HG02759 (cell line): Measurements from ENCODE around the gene ZNF468.
A peak's percentile ranks its signal among the peaks of the same experiment; 100 is the strongest.
"Not testable (repeated sequence)": the region's sequence is repeated elsewhere in the genome, so short reads cannot be mapped to it uniquely, and the experiment has no call there.

ENCODE experiments used
- ATAC-seq: cut with Tn5 transposase; IDR thresholded peaks from one replicate; pipeline ENCODE4 v1.9.1; 2021; ENCODE audit warnings: mild to moderate bottlenecking, moderate library complexity; ENCODE audit not compliant: unreplicated experiment

The ZNF468 gene

DNA sequence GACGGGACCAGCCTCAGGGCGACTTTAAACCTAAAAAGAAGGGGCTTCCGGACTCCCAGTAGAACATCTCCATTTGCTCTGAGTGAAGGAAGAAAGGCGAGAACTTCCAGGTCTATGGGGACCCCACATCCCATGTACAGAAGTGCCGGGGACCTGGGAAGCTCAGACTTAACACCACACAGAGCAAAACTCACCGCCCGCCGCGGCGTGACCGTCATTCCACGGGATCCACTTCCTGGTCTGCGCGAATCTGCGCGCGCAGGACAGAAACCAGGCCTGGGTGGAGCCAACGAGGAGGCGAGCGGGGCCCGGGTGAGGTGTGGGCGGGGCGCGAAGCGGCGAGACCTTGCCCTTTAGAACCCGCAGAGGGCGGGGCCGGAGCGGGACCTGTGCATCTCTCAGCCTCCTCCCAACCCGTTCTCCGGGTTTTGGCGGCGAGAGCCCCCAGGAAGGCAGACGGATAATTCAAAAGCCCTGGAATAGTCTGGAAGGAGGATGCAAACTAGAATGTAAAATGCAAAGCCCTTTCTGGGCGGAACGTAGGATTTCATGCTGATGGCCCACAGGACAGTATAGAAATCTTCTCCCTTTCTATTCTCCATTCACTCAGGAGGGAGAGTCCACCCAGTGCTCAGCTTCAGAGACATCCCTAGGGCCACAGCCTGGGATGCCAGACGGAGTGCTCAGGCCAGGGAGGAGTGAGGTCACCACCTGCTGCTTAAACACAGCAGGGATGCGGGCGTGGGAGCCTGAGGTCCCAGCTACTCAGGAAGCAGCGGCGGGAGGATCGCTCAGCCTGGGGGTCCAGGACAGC is at the start of gene ZNF468:
Gene ZNF468 (minus strand): TSS at position 242 of the 814 bp plus-strand sequence. CDS start 3,347 bp downstream, outside the sequence.
- peak; percentile 98 for ATAC-seq

DNA sequence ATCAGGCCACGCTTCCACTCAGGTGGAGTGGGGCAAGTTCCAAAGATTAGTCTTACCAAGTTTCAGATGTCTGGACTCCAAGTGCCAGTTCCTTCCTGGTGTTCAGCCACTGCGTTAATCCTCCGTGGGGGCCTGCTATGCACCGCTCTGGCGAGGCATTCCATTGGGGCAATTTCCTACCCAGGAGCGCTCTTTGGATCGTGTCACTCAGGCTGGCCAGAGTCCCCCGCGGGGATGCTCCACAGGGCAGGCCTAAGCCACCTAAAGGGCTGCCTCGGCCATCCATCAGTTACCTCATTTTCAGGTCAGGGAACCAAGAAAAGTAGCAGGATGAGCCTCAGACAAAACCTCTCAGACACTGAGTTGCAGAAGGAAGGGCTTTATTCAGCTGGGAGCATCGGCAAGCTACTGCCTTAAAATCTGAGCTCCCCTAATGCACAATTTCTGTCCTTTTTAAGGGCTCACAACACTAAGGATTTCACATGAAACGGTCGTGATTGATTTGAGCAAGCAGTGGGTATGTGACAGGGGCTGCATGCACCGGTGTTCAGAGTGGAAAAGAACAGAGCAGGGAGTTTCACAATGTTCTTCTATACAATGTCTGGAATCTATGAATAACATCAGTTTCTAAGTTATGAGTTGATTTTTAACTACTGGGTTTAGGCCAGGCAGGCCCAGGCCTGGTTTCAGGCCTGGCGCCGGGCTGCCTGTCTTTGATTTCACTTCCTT is 46.8 kb upstream of the ZNF468 start:
- not testable (repeated sequence) for ATAC-seq

DNA sequence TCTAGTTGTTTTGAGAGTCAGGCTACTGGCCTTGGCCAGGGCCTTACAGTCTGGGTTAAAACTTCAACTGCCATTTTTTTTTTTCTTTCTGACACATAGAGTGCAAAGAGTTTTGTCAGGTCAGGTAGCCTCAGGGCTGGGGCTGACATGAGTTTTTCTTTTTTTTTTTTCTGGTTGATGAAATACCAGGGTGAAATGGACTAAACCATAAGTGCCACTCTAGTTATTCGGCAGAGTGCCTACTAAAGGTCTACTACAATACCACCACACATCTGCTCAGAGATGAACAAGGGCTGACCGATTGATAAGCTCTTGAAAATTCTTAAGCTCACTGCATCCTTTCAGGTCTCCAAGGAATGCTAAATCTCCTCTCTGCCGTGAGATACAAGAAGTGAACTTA is 44.4 kb upstream of the ZNF468 start:
- no peak for ATAC-seq

DNA sequence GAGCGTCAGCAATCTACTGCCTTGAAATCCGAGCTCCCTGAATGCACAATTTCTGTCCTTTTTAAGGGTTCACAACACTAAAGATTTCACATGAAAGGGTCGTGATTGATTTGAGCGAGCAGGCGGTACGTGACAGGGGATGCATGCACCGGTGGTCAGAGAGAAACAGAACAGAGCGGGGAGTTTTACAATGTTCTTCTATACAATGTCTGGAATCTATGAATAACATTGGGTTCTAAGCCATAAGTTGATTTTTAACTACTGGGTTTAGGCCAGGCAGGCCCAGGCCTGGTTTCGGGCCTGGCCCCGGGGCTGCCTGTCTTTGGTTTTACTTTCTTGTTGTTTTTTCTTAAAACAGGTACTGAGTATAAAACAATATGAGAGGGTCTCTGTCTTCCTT is 41.2 kb upstream of the ZNF468 start:
- ATAC-seq = not testable (repeated sequence)

DNA sequence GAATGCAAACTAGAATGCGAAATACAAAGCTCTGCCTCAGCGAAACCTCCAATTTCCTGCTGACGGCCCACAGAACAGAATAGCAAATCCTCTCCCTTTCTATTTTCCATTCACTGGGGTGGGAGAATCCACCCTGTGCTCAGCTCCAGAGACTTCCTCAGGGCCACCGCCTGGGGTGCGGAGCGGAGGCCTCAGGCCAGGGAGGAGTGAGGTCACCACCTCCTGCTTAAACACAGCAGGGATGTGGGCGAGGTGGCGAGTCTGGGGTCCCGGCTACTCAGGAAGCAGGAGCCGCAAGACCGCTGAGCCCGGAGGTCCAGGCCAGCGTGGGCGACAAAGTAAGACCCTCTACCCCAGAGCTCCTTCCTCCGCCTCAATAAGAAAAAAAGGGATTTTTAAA is 40.7 kb upstream of the ZNF468 start:
- ATAC-seq = no peak

DNA sequence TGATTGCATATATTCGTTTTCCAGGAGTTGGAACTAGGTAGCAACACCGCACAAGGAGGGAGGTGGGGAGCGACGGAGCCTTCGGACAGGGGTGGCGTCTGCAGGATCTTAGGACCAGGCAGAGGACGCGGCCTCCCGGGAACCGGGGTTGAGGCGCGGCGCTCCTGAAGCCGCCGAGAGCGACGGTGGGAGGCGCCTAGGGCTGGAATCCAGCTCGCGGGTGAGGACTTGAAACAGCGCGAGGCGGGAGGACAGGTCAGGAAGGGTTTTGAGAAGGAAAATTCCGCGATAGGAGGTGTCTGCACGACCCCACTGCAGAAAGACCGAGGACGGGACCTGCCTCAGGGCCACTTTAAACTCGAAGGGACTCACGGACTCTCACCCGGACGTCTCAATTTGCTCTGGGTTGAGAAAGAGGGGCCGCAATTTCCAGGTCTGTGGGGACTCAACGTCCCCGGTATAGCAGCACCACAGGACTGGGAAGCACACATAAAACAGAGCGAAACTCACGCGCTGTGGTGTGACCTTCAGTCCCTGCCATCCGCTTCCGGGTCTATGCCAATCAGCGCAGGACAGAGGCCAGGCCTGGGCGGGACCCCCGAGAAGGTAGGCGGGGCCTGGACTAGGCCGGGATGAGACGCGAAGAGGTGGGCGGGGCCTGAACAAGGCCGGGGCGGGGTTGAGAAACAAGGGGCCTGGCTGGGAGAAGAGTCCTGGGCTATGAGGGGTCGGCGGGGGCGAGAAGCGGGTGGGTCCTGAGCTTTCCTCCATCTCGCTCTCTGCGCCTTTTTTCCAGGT is 39.9 kb upstream of the ZNF468 start, which contains the start of gene ZNF320:
Gene ZNF320 (minus strand): TSS at position 498 of the 798 bp plus-strand sequence. CDS start 7,380 bp downstream, outside the sequence.
- peak; percentile 99 for ATAC-seq

DNA sequence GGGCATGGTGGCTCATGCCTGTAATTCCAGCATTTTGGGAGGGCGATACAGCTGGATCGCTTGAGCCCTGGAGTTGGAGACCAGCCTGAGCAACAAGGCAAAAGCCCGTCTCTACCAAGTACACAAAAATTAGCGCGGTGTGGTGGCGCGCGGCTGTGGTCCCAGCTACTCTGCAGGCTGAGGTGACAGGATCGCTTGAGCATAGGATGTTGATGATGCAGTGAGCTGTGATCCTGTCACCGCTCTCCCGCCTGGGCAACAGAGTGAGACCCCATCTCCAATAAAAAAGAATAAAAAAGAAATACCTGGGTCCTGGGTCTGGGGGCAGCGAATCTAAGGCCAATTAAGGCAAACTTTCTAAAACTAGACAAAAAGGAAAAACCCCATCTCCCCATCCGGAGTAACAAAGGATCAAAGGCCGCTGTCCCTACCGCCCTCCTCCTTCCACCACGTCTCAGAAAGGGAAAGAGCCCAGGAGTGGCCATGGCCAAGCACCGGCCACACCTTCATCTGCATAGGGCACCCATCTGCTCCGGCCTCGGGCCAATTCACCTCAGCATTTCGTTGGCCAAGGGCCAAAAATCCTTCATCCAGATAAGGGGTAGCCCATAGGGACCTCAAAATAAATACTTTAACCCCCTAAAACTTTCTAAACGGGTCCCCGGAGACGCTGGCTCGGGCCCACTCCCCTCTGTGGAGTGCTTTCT is 39.2 kb upstream of the ZNF468 start:
- ATAC-seq = peak; percentile 5

DNA sequence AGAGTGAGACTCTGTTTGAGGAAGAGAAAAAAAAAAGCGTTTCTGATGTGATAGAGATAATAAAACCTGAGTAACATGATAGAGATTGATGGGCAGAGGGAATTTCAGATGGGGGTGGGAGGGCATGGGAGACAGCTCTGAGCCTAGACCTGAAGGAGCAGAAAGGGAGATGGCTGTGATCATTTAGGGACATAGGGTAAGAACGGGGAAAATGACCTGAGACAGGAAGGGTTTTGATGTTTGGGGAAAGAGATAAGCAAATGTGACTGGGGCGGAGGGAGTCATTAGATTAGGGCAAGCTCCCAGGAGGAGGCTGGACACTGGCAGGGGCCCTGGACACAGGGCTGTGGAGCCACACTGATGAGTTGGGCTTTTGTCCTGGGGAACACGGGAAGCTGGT is 33.9 kb upstream of the ZNF468 start:
- no peak for ATAC-seq

DNA sequence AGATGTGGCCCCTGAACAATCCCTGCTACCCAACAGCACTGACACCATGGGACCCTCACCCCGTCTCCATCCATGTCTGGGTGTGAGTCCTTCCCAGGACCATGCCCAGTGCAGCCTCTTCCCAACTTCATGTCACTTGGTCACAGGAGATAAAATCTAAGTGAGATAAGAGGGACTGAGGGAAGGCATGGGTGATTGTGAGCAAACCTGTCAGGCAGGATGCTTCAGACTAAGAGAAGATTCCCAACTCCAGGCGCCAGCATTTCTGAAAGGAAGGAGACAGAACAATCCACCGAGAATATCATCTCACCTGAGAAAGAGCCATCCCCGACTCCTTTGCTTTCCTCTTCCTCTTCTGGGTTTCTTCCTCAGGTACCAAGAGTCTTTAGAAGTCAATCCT is 32.5 kb upstream of the ZNF468 start:
- no peak for ATAC-seq

DNA sequence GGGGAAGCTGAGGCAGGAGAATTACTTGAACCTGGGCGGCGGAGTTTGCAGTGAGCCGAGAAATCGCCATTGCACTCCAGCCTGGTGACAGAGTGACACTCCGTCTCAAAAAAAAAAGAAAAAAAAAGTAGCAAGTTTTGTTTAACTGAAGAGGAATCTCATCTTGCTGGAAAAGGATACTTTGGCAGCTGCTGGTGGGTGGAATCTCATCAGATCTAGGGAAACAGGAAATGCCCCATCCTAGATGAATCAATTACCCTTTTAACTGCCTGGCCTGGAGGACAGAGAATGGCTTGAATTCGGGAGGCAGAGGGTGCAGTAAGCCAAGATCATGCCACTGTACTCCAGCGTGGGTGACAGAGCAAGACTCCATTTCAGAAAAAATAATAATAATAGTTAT is 31.7 kb upstream of the ZNF468 start:
- ATAC-seq = no peak

DNA sequence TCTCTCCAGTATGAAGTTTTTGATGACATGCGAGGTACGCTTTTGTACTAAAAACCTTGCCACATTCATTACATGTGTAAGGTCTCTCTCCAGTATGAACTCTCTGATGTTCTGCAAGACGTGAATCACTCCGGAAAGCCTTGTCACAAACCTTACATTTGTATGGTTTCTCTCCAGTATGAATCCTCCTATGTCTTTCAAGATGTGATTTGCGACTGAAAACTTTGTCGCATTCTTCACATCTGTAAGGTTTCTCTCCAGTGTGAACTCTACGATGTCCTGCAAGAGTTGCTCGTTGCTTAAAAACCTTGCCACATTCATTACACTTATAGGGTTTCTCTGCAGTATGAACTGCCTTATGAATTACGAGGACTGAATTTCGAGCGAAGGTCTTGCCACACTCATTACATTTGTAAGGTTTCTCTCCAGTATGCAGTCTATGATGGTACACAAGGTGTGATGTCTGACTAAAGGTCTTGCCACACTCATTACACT is 23.5 kb upstream of the ZNF468 start:
- ATAC-seq = no peak

DNA sequence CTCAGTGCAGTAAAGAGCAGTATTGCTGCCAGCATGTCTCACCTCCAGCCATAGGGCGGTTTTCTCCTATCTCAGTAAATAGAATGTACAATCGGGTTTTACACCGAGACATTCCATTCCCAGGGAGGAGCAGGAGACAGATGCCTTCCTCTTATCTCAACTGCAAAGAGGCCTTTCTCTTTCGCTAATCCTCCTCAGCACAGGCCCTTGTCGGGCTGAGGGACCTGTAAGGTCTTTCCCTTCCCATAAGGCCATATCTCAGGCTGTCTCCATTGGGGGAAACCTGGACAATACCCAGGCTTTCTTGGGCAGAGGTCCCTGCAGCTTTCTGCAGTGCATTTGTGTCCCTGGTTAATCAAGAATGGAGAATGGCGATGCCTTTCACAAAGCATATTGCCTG is 15.6 kb upstream of the ZNF468 start:
- not testable (repeated sequence) for ATAC-seq

DNA sequence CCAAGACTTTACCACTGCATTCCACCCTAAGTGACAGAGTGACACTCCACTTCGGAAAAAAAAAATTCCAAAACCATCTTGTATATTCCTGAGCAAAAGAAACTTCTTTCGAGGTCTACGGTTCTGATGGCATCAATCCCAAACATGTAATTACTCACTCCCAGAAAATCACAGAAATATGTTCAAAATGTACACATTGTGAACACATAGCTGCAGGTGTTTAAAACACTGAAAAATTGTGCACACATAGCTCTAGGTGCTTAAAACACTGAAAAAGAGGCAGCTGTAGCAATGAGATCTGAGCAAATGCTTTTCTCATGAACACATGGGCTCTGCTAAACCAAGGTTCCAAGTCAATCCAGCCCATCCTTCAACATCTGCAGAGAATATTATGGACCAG is 14.0 kb upstream of the ZNF468 start:
- no peak for ATAC-seq

DNA sequence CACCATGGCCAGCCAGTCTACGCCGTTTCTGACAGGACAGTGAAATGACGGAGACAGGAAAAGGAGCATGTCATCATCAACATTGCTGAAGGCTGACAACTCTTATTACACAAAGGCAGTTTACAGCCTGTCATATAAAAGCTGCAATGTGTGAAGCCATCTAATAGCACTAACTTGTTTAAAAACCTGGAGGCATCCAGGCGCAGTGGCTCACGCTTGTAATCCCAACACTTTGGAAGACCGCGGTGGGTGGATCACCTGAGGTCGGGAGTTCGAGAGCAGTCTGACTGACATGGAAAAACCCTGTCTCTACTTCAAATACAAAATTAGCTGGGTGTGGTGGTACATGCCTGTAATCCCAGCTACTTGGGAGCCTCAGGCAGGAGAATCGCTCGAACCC is 10.6 kb upstream of the ZNF468 start:
- ATAC-seq = not testable (repeated sequence)

DNA sequence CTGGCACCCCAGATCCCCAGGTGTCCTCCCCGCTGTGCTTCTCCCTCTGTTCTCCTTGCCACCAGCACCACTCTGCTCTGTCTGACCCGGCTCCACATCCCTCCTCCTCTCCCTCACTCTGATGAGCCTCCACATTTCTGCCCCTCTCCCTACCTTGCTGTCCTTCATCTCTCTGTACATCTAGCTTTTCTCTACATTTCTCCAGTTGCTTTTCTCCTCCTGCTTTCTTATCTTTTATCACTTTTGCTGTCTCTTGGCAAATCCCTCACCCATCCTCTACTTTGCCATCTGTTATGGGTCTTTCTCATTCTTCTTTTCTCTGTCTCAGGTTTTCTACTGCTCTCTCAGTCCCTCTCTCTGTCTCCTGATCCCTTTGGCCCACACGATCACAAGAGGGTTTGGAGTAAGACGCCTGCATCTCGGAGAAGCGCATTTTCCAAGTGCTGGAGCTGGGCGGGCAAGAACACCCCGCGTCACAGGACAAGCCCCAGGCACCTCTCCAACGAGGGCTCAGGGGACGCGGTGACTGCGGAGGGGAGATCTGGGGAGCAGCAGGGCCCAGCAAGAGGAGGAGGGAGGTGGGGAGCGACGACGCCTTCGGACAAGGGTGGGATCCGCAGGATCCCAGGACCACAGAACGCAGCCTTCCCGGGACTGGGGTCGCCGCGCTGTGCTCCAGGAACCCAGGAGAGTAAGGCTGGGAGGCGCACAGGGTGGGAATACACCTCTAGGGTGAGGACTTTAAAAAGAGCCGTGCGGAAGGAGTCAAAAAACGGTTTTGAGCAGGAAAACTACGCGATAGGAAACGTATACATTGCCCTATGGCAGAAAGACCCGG is 660 bp downstream of the ZNF468 start:
- ATAC-seq = not testable (repeated sequence)

DNA sequence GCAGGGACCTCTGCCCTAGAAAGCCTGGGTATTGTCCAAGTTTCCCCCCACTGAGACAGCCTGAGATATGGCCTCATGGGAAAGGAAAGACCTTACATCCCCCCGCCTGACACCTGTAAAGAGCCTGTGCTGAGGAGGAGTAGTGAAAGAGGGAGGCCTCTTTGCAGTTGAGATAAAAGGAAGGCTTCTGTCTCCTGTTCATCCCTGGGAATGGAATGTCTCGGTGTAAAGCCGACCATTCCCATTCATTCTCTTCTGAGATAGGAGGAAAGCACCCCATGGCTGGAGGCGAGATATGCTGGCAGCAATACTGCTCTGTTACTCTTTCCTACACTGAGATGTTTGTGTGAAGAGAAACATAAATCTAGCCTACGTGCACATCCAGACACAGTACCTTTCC is 10.1 kb downstream of the ZNF468 start:
- ATAC-seq = not testable (repeated sequence)

DNA sequence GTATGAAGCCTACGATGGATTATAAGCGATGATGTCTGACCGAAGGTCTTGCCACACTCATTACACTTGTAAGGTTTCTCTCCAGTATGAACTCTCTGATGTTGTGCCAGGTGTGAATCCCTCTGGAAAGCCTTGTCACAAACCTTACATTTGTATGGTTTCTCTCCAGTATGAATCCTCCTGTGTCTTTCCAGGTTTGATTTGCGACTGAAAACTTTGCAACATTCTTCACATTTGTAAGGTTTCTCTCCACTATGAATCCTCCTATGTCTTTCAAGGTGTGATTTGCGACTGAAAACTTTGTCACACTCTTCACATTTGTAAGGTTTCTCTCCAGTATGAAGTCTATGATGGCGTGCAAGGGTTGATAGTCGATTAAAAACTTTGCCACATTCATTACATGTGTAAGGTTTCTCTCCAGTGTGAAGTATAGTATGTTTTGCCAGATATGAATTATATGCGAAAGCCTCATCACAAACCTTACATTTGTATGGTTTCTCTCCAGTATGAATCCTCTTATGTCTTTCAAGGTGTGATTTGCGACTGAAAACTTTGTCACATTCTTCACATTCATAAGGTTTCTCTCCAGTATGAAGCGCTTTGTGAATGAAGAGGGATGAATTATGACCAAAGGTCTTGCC is 16.5 kb downstream of the ZNF468 start:
- not testable (repeated sequence) for ATAC-seq

DNA sequence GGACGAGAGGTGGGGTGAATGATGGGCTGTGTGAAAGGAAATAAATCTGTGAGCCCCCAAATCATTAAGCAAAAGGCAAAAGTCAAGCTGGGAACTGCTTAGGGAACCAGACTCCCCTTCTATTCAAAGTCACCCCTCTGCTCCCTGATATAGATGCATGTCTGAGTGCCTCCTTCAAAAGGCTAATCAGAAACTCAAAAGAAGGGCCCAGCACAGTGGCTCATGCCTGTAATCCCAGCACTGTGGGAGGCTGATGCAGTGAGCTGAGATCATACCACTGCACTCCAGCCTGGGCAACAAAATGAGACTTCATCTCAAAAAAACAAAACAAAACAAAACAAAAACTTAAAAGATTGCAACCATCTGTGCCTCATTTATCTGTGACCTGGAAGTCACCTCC is 23.1 kb downstream of the ZNF468 start:
- ATAC-seq = not testable (repeated sequence)

DNA sequence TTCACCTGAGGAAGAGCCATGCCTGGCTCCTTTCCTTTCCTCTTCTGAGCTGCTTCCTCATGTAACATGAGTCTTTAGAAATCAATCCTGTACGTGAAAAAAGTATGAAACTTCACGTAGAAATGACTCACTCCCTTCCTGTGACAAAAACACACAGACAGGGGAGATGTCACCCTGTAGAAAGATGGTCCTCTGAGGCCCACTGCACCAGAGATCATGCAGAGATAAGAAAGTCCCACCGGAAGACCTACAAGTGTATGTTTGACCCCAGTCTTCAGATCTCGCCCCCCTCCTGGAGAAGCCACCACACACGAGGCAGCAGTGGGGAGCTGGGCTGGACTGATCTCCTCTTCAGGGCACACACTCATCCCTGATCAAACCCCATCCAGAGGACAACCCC is 23.9 kb downstream of the ZNF468 start:
- ATAC-seq = not testable (repeated sequence)
